ENCODE results near the gene CMSS1. TPM values are rescaled to one million over a fixed set of nuclear protein-coding genes. Genes with fewer than 3 reads are reported as not detected.

The CMSS1 gene
- total RNA-seq, 6 experiments from 2014 or later = 10.1 to 14.6 (median 11.6) TPM

DNA sequence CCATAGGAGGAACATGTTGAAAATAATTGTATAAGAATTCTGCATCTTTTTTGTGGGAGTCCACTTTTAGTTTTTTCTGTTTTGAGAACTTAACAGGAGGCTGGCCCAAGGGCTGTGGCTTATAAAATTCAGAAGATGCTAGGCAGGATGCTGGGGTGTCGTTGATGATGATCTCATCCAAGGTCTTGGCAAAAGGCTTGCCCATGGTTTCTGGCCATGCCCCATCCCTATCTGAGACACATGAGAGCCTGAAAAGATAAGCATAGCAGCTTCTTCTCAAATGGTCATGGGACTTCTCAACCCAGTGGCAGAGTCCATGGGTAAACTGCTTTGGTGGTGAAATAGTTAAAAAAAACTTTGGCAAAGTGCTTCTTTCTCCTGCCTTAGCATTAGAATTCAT lies 35.2 kb downstream of the CMSS1 start:
- intact Hi-C loops (cut with DNase I) = no loop called here
- DNase-seq (no peak), ATAC-seq (no peak)
- Histone ChIP-seq H3K36me3 (no peaks in the 10 kb centered on the region), H3K27ac (no peak overlapping the region), H3K9me3 (no peaks in the 10 kb centered on the region), H3K4me1 (peaks cover 0 to 10% (median 3%) of the 10 kb centered on the region in 4 donors), H3K4me3 (no peak overlapping the region), H3K27me3 (no peaks in the 10 kb centered on the region)
- no peak for TF ChIP-seq POLR2A (IDR thresholded peaks at IDR 0.05)
- TF ChIP-seq, protein P1, sequence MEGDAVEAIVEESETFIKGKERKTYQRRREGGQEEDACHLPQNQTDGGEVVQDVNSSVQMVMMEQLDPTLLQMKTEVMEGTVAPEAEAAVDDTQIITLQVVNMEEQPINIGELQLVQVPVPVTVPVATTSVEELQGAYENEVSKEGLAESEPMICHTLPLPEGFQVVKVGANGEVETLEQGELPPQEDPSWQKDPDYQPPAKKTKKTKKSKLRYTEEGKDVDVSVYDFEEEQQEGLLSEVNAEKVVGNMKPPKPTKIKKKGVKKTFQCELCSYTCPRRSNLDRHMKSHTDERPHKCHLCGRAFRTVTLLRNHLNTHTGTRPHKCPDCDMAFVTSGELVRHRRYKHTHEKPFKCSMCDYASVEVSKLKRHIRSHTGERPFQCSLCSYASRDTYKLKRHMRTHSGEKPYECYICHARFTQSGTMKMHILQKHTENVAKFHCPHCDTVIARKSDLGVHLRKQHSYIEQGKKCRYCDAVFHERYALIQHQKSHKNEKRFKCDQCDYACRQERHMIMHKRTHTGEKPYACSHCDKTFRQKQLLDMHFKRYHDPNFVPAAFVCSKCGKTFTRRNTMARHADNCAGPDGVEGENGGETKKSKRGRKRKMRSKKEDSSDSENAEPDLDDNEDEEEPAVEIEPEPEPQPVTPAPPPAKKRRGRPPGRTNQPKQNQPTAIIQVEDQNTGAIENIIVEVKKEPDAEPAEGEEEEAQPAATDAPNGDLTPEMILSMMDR (IDR thresholded peaks at IDR 0.05) = no peak
- WGBS (ENCODE audit: insufficient coverage, low coverage, low lambda C conversion rate, missing lambda C conversion rate) = 71% methylated on average over 1 of the region's 1 CpG

DNA sequence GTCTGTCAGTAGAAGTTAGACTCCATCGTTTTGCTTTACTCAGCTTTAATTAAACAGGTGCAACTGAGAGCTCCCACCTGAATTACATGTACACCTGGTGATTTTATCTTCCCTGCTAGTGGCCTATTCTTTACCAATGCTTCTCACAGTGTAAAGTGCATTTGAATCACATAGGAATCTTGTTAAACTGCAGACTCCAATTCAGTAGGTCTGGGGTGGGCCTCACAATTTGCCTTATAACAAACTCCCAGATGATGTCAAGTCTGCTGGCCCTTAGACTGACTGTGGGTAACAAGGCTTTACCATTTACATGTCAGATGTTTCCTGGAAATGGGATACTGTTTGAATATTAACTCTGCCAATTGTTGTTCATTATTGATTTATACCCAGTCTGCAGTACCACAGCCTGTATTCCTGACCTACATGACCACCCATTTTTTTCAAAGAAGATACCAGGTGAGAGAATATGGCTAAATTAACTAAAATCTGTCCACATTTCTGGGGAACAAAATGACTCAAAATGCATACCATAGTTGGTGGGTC lies 37.2 kb downstream of the CMSS1 start:
- peak; percentile 39 to 90 (median 72) for ATAC-seq
- peaks cover 0 to 10% (median 3%) of the 10 kb centered on the region in 4 donors for H3K4me1 ChIP-seq
- no peak for DNase-seq
- no peaks in the 10 kb centered on the region for H3K9me3 ChIP-seq
- no peak overlapping the region for H3K27ac ChIP-seq
- WGBS (ENCODE audit: insufficient coverage, low coverage, low lambda C conversion rate, missing lambda C conversion rate) = 56% methylated on average over 1 of the region's 1 CpG
- no peak overlapping the region for H3K4me3 ChIP-seq
- H3K36me3 ChIP-seq = no peaks in the 10 kb centered on the region
- TF ChIP-seq, protein P1 (IDR thresholded peaks at IDR 0.05) = no peak
- no peak for TF ChIP-seq POLR2A (IDR thresholded peaks at IDR 0.05)
- intact Hi-C loops (cut with DNase I) = no loop called here
- no peaks in the 10 kb centered on the region for H3K27me3 ChIP-seq

DNA sequence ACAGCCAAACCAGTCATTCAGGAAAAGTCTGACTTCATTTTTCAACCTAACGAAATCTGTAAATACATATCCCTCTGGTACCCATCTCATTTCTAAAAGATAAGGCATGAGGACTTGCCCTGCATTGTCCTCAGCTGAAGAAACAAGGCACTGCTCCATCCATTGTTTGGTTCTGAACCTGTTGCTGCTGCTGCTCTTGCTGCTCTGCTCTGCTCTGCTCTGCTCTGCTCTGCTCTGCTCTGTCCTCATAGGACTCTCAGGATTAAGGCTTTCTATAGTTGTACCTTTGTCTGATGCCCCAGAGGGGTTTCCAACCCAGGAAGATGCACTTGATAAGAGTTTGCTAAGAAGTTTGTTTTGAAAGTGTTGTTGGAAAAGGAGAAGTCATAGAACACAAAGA lies 38.2 kb downstream of the CMSS1 start:
- intact Hi-C loops (cut with DNase I) = no loop called here
- Histone ChIP-seq H3K27ac (no peak overlapping the region), H3K4me3 (no peak overlapping the region), H3K27me3 (no peaks in the 10 kb centered on the region), H3K36me3 (no peaks in the 10 kb centered on the region), H3K4me1 (peaks cover 0 to 10% (median 3%) of the 10 kb centered on the region in 4 donors), H3K9me3 (no peaks in the 10 kb centered on the region)
- DNase-seq (no peak), ATAC-seq (no peak)
- WGBS (ENCODE audit: insufficient coverage, low coverage, low lambda C conversion rate, missing lambda C conversion rate) = 100% methylated on average over 1 of the region's 1 CpG
- no peak for TF ChIP-seq POLR2A (IDR thresholded peaks at IDR 0.05)
- TF ChIP-seq, protein P1 (IDR thresholded peaks at IDR 0.05) = no peak

DNA sequence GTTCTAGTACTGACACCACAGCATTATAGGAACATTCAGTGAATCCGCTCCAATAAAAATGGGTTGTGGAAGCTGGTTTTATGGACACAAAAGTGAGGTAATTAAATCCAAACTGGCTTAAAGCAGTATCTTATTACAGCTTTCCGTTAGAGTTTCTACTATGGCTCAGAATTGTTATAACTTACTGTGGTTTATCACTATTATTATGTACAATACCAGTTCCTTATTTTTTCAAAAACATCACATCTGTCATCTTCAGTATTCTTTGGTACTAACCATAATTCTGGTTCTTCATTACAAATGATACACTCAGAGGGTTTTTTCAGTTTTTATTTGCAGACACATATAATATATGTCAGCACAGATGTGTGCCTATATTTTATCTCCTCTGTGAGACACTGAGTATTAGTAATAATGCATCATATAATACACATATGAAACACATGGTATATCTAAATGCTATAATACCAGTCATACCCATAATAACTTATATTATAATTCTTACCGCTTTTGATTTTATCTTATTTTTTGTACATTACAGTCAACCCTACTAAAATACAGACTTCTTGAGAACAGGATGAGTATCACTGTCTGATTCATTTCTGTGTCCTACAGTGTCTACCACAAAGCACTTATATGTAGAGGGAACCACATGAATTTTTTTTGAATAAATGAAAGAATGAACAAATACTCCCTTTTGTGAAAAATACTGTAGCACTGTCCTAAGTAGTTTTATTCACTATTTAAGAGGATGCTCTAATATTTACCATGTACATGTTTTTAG lies 39.0 kb downstream of the CMSS1 start:
- 94% methylated on average over 3 of the region's 3 CpGs for WGBS (ENCODE audit: insufficient coverage, low coverage, low lambda C conversion rate, missing lambda C conversion rate)
- Histone ChIP-seq H3K9me3 (no peaks in the 10 kb centered on the region), H3K4me1 (peaks cover 0 to 10% (median 3%) of the 10 kb centered on the region in 4 donors), H3K27ac (no peak overlapping the region), H3K4me3 (no peak overlapping the region), H3K36me3 (no peaks in the 10 kb centered on the region), H3K27me3 (no peaks in the 10 kb centered on the region)
- ATAC-seq (no peak), DNase-seq (no peak)
- TF ChIP-seq, protein P1 (IDR thresholded peaks at IDR 0.05) = no peak
- TF ChIP-seq POLR2A (IDR thresholded peaks at IDR 0.05) = no peak
- intact Hi-C loops (cut with DNase I) = no loop called here

All from right lobe of liver (tissue), 6 donors.